Muscle layer of duodenum (tissue), 2 donors: ENCODE data around the gene ACSF2.
"Not testable (repeated sequence)": the region's sequence is repeated elsewhere in the genome, so short reads cannot be mapped to it uniquely, and the experiment has no call there.

ENCODE experiments used
- H3K27ac ChIP-seq: one replicate; pipeline ENCODE4 v1.7.0; 2013; ENCODE audit warnings: mild to moderate bottlenecking, low read length
- H3K27me3 ChIP-seq: one replicate; pipeline ENCODE4 v1.7.0; 2013; ENCODE audit warnings: low read depth, mild to moderate bottlenecking, control low read depth, low read length
- H3K36me3 ChIP-seq, 2 donors: one replicate each; pipeline ENCODE4 v1.7.0; 2013; ENCODE audit warnings: low read length in 2 of 2, control low read depth in 1 of 2, mild to moderate bottlenecking in 1 of 2; ENCODE audit not compliant: insufficient read depth in 2 of 2, control insufficient read depth in 1 of 2
- H3K4me1 ChIP-seq, 2 donors: one replicate each; pipeline ENCODE4 v1.7.0; 2013; ENCODE audit warnings: low read length in 2 of 2, mild to moderate bottlenecking in 2 of 2, control low read depth in 1 of 2, moderate library complexity in 1 of 2; ENCODE audit not compliant: insufficient read depth in 2 of 2, control insufficient read depth in 1 of 2
- H3K4me3 ChIP-seq, 2 donors: one replicate each; pipeline ENCODE4 v1.7.0; 2013; ENCODE audit warnings: low read length in 2 of 2, low read depth in 1 of 2, mild to moderate bottlenecking in 1 of 2
- H3K9me3 ChIP-seq, 2 donors: one replicate each; pipeline ENCODE4 v1.7.0; 2013; ENCODE audit warnings: low read length in 2 of 2, control low read depth in 1 of 2, mild to moderate bottlenecking in 1 of 2; ENCODE audit not compliant: control insufficient read depth in 1 of 2
- donor health status: healthy.

Gene ACSF2

DNA sequence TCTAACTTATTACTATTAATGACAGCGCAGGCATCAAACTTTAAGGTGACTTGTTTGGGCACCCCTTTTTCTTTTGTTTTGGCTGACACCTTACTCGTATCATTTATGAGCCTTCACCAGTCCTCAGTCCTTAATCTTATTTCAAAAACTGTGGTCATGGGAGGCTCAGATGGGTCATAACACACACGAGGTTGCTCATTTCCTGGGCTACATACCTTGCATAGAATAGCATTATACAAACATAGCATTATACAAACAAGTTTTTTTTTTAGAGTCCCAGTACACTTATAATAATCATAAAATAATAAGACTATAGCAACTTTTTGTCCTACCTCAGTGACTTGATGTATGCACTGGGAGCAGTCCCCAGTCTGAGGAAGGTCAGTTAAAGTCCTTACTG is 11.2 kb upstream of the ACSF2 start:
- Histone ChIP-seq H3K4me3 (no peak overlapping the region), H3K27ac (no peak overlapping the region), H3K9me3 (no peaks in the 10 kb centered on the region), H3K4me1 (no peaks in the 10 kb centered on the region), H3K27me3 (no peaks in the 10 kb centered on the region), H3K36me3 (no peaks in the 10 kb centered on the region)

DNA sequence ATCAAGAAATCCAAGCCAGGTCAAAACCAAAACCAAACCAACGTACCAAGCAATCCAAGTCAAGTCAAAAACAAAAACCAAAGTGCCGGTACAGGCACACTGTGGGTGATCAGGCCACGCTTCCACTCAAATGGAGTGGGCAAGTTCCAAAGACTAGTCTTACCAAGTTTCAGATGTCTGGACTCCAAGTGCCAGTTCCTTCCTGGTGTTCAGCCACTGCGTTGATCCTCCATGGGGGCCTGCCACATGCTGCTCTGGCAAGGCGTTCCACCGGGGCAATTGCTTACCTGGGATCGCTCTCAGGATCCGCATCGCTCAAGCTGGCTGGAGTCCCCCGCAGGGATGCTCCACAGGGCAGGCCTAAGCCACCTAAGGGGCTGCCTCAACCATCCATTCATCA is 6.4 kb upstream of the ACSF2 start:
- H3K4me1 ChIP-seq, H3K27me3 ChIP-seq, H3K27ac ChIP-seq, H3K9me3 ChIP-seq, H3K36me3 ChIP-seq, H3K4me3 ChIP-seq: not testable (repeated sequence)

DNA sequence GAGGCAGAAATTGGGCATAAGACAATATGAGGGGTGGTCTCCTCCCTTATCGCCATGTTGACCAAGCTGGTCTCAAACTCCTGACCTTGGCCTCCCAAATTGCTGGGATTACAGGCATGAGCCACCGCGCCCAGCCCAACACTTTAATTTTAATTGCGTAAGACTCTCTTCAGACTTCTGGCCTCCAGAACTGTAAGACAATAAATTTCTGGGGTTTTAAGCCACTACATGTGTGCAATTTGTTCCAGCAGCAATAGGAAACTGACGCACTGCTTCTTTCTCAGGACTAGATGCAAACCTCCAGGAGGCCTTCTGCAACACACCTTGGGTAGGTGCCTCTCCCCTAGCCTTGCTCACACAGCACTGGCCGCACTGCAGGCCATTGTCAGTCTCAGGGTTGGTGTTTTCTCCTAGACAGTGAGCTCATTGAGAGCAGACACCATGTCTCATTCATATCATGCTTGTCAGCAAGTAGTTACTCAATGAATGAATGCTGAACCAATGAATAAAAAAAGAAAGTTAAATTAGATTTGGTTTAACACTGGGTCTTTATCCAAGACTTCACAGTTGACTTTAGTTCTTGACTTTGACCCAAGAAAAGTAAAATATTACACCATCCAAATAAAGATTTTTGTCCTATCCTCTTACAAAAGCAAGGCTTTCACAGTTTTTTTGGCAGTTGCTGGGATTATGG is 5.5 kb upstream of the ACSF2 start:
- Histone ChIP-seq H3K27me3 (no peaks in the 10 kb centered on the region), H3K36me3 (no peaks in the 10 kb centered on the region), H3K4me1 (peaks cover 11 to 14% of the 10 kb centered on the region in 2 donors), H3K27ac (no peak overlapping the region), H3K4me3 (peak overlapping the region in 1 of 2 donors; percentile 43), H3K9me3 (no peaks in the 10 kb centered on the region)

DNA sequence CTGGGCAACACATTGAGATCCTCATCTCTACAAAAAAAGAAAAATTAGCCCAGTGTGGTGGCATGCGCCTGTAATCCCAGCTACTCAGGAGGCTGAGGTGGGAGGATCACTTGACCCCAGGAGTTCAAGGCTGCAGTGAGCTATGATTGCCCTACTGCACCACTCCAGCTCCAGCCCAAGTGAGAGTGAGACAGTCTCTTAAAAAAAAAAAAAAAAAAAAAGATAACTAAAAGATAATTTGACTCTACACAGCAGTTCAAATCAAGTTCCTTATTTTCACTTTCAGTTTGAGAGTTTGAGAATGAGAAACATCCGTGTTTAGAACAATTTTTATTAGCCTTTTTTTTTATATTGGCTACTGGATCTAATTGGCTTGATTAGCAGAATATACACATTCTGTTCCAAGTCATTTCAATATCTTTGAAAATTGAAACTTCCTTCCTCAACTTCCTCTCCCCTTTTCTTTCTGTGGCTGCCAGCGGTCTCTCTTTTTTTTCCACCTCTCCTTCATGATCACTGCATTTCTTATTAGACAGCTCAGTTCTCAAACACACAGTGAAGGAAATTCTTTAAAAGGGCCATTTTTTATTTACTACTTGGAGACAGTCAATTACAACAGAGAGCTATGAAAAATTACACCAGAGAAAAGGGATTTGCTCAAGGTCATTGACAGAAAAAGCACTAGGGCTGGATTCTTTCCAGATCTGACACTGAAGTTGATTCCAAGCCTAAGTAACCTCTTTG is 4.5 kb upstream of the ACSF2 start:
- peak overlapping the region; percentile 80 for H3K27ac ChIP-seq
- no peaks in the 10 kb centered on the region for H3K9me3 ChIP-seq
- no peaks in the 10 kb centered on the region for H3K27me3 ChIP-seq
- peak overlapping the region in 1 of 2 donors; percentile 43 for H3K4me3 ChIP-seq
- peaks cover 14% of the 10 kb centered on the region in 2 donors for H3K4me1 ChIP-seq
- no peaks in the 10 kb centered on the region for H3K36me3 ChIP-seq

DNA sequence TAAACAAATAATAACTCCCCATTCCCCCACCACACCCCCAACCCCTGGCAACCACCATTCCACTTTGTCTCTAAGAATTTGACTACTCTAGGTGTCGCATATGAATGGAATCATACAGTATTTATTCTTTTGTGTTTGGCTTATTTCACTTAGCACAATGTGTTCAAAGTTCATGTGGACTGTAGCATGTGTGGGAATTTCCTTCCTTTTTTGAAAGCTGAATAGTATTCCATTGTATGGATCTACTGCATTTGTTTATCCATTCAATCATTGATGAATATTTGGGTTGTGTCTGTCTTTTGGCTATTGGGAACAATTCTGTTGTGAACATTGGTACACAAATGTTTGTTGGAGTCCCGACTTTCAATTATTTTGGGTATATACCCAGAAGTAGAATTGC is 3.3 kb upstream of the ACSF2 start:
- H3K9me3 ChIP-seq, result no peaks in the 10 kb centered on the region
- no peak overlapping the region for H3K4me3 ChIP-seq
- no peaks in the 10 kb centered on the region for H3K27me3 ChIP-seq
- peaks cover 14 to 26% of the 10 kb centered on the region in 2 donors for H3K4me1 ChIP-seq
- no peaks in the 10 kb centered on the region for H3K36me3 ChIP-seq
- H3K27ac ChIP-seq, result no peak overlapping the region

DNA sequence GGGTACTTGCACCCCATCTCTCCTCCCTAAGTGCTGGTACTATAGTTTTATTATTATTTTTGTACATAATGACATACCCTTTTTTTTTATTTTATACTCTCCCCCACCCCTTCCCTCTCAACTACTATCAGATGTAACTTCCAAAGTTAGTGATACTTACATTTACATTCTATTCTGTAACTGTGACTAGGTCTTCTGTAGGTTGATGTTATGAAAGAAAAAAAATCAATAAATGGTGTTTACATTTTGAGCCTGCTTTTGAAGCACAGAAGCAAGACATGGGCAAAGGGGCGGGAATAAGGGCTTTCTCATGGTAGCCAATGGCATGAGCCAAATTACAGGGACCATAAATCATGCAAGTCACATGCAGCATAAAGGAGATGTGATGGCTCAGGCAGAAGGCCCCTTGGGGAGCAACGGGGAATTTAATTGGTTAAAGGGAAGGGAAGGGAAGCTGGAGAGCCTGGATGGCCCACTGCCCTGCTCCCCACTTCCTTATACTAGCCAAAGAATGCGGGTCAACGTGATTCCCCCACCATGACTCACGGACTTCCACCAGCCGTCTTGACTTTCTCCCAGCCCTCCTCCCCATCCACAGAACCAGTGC is 2.4 kb upstream of the ACSF2 start:
- Histone ChIP-seq H3K27ac (no peak overlapping the region), H3K9me3 (no peaks in the 10 kb centered on the region), H3K27me3 (no peaks in the 10 kb centered on the region), H3K4me3 (no peak overlapping the region), H3K36me3 (no peaks in the 10 kb centered on the region), H3K4me1 (peaks cover 14 to 26% of the 10 kb centered on the region in 2 donors)

DNA sequence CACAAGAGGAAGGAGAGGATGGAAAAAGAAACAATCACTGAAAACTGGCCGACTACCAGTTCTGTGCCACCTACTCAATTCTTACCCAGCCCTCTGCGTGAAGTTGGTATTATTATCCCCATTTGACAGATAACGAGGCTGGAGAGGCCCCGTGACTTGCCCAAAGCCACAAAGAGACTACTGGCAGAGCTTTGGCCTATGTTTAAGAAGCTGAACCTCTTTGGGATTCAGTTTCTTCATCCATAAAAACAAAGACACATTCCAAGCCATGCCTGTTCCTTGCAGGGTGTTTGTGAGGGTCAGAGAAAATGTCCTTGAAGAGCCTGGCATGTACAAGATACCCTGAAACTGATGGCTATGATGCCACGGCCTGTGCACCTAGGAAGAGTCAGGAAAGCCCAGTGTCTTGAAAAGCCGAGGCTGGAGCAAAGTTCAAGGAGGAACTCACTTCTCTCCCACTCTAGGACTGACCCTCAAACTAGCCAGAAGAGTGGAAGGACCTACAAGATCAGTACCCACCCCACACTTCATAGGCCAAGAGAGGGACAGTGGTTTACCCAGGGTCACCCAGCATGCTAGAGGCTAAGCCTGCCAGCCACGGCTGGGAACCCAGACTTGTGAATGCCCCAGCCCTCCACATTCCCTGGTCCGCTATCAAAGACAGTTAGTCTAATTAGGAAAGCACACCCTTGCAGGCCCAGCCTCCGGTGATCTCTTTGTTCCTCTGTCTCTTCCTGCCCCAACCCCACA is 1.6 kb upstream of the ACSF2 start:
- no peaks in the 10 kb centered on the region for H3K36me3 ChIP-seq
- no peaks in the 10 kb centered on the region for H3K27me3 ChIP-seq
- H3K4me3 ChIP-seq, result no peak overlapping the region
- peaks cover 14 to 26% of the 10 kb centered on the region in 2 donors for H3K4me1 ChIP-seq
- no peaks in the 10 kb centered on the region for H3K9me3 ChIP-seq
- H3K27ac ChIP-seq, result no peak overlapping the region

DNA sequence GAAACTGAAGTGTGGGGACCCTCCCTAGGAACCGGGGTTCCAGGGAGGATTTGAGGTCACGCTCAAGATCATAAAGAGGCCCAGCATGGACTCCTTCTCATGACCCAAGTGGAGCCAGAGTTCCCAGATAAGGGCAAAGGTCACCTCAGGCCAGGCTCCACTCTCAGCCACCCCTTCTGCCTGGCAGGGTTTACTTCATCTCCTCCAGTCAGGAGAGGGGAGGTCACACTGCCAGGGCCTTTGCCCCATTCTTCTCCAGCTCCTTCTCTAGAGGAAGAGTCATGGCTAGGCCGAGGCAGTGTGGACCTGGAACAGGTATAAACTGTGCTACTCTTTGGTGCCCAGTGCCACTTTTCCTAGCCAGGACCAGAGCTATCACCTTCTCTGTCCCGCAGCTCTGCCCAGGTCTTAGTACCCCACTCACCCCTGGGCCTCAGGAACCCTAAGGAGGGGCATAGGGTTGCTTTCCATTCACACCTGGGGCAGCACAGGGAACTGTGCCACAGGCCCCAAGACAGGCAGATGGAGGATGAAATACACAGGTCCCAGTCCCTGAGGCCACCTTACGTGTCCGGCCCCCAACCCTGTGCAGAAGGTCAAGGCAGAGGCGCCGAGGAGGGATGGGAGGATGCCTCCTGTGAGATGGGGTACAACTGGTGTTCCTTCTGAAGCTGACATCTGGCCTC is 879 bp upstream of the ACSF2 start:
- Histone ChIP-seq H3K27me3 (no peaks in the 10 kb centered on the region), H3K4me1 (peaks cover 14 to 26% of the 10 kb centered on the region in 2 donors), H3K9me3 (no peaks in the 10 kb centered on the region), H3K27ac (no peak overlapping the region), H3K4me3 (peak overlapping the region; percentile 60 to 63), H3K36me3 (no peaks in the 10 kb centered on the region)

DNA sequence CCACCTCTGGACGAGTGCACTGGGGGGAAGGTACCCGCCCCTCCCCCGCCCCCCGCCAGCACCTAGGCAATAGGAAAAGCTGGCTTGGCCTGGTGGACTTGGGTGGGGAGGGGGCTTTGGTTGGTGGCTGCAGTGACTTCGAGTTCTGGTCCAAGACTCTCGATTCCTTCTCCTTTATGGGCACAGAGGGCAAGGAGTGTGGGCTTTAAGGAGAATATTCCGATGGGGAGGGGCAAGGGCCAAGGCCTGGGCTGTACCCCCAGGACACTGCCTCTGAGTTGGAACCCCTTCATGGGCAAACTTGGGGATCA is 409 bp downstream of the ACSF2 start:
- Histone ChIP-seq H3K27ac (peak overlapping the region; percentile 74), H3K4me3 (peak overlapping the region; percentile 63 to 71), H3K9me3 (no peaks in the 10 kb centered on the region), H3K36me3 (no peaks in the 10 kb centered on the region), H3K27me3 (no peaks in the 10 kb centered on the region), H3K4me1 (peaks cover 10 to 26% of the 10 kb centered on the region in 2 donors)

DNA sequence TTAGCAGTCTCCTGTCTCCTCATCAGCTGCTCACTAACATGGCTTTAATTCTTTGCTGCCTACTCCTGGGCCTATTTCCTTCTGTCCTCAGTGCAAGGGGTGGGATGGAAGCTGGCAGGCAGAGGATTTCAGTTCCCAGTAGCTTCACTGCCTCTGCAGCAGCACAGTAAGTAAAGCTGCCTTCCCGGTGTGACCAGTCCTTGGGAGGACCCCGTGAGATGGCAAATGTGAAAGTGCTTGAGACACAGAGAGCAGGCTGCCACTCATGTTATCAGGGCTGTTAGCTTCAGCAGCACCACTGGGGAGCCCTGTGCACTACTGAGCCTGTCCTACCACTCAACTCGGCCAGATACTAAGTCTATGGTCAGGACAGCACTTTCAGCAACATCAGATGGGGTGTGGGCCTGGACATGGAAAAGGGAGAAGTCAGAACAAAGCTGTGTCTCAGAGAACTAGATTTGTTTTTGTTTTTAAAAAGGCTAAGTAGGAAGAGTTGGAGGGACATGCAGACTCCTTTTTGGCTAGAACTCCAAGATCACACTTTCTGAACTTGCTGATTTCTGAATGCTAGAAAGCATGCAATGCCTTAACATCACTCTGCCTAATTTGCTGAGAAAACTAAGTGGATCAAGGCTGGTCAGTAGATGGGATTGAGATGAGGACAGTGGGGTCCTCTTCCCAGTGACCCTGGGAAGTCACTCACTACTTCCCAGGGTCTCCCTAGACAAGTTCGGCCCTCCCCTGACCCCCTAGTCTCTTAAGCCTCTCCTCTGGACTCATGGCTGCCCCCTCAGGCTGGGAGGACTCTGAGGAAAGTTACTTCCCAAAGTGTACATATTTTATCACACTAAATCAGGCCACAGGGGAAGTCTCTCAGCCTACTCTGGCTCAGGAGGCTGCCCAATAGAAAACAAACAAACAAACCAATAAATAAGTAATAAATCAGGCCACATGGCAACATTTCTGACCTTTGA is 1.1 kb downstream of the ACSF2 start:
- Histone ChIP-seq H3K4me1 (peaks cover 10 to 26% of the 10 kb centered on the region in 2 donors), H3K4me3 (peak overlapping the region; percentile 63 to 71), H3K27ac (peak overlapping the region; percentile 74), H3K36me3 (no peaks in the 10 kb centered on the region), H3K9me3 (no peaks in the 10 kb centered on the region), H3K27me3 (no peaks in the 10 kb centered on the region)
